T-helper 2 cell treated with Interferon-gamma antibody and Interleukin-4, amounts not matched to agents 100 ng/mL and 5 ng/mL, for 36 hours (primary cell): ENCODE measurements around the gene ACTN4. TPM values are rescaled to one million over a fixed set of nuclear protein-coding genes. Genes with fewer than 3 reads are reported as not detected.
"Not testable (repeated sequence)": the region's sequence is repeated elsewhere in the genome, so short reads cannot be mapped to it uniquely, and the experiment has no call there.

Source experiments
- intact Hi-C: fragments of 100-400 bp; cut with micrococcal nuclease; formaldehyde crosslinking; loops from one replicate; pipeline ENCODE4 v1.15.1; 2023
- total RNA-seq: library from RNA; stranded (reverse); gene quantifications from 2 replicates; pipeline ENCODE4 v1.2.3, GENCODE V29; 2022

The ACTN4 gene
- total RNA-seq, 1 donor from 2014 or later, result 425 TPM

GRCh38 chr19:38734426-38735256, 87.2 kb downstream of the ACTN4 start:
- intact Hi-C loops, result no loop called here

GRCh38 chr19:38735257-38735686, 87.8 kb downstream of the ACTN4 start:
- intact Hi-C loops, result no loop called here

GRCh38 chr19:38736036-38736412, 88.6 kb downstream of the ACTN4 start:
- intact Hi-C loops, result no loop called here

DNA sequence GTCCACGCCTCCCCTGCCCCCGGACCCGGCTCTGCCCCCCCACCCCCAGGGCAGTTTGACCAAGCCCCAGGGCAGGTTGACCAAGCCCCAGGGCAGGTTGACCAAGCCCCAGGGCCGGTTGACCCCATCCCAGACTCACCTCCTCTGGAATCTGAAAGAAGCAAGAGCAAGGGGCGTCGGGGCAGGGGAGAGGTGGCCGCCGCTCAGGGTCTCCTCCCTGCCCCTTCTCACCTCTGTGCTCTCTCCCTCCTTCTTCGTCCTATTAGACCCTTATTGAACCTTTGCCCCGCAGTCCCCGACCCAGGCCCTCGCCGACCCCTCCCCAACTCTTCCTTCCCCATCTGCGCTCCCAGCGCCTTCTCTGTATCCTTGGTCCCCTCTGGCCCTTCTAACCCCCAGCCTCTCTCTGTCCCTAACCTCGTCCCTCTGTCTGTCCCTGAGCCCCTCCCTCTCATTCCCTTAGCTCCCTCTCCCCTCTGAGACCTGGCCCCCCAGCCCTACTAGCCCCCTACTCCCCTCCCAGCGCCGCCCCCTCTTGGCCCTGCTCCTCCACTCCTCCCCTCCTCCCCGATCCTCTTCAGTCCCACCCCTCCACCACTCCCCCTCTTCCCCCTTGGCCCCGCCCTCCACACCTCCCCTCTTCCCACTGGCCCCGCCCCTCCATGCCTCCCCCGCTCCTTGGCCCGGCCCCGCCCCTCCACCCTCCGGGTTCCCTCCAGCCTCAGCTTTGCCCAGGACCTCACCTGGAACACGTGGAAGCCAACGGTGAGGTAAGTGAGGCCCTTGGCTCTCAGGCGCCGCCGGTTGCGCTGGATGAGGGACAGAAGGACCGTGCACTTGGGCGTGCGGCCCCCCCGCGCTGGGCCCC, 89.2 kb downstream of the ACTN4 start:
- intact Hi-C loops, result loop anchor here (1.0 kb wide), 1 partner anchor 95 kb away; the partner anchor contains the start of gene ECH1

GRCh38 chr19:38737281-38737865, 89.9 kb downstream of the ACTN4 start:
- intact Hi-C loops, result loop anchor here (1.0 kb wide), 1 partner anchor 94 kb away; the partner anchor contains the start of gene ECH1

DNA sequence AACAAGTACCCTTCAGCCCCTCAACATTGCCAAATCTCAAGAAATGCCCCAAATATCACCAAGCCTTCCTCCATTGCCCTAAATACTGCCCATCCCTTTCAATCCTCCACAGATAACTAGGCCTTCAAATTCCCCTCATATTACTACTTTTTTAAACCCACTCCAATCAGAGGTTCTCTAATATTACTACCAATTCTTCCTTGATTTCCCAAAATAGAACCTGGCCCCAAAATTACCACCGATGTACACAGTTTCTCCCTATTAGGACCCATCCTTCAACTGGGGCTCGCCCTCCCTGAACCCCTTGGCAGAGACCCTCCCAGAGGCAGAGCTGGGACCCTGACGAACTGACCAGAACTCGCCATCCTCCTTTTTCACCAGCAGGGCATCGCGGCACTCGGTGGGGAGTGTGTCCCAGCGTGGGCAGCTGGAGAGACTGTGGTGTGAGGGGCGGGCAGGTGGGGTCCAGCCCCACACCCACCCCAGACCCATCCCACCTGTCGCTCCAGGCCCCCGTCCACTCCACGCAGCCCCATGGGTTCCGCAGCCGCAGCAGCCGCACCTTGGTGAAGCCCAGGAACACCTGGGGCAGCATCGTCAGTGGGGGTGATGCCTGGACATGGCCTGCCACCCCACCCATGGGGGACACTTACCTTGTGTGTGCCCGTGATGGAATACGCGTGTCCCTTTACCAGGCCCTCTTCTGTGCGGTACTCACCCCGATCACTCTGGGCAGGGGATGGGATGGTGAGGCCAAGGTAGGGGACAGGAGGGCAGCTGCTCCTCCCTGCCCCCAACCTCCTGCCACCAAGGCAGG, 90.7 kb downstream of the ACTN4 start:
- intact Hi-C loops, result loop anchor here (1.0 kb wide), 1 partner anchor 93 kb away; the partner anchor contains the start of gene ECH1

- intact Hi-C loops, result no loop called here
Observed at GRCh38 chr19:38739440-38740256, 92.2 kb downstream of the ACTN4 start.

GRCh38 chr19:38740257-38740592, 92.8 kb downstream of the ACTN4 start:
- intact Hi-C loops, result no loop called here

DNA sequence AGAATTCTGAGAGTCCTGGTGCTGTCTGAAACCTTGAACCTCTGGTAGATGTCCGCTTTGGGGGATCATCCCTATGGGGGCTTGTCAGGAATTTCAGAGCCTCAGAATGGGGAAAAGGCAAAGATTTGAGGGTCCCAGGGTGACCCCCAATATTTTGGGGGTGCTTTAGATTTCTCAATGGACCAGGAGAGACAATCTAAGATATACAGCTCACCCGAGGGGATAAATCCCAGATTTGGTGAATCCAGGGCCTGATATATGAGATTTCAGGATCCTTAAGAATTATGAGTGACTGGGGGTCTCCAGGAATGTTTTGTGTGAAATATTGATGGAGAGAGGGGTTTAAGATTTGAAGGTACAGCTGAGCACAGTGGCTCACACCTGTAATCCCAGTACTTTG, 93.5 kb downstream of the ACTN4 start:
- intact Hi-C loops, result no loop called here

DNA sequence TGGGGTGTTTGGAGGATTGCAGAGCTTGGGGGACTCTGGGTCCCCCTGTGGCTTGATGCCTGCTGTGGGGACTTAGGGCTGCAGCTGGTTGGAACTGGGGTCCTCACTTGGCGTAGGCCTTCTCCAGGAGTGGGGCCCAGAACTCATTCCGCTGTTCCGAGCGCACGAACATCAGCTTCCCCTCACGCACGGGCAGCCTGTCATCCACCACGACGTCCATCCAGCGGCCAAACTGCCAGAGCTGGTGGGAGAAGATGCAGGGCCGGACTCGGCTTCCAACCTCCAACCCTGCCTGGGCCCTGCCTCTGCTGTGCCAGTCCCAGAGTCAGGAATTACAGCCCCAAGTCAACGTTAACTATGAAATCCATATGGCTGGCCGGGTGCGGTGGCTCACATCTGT, 94.2 kb downstream of the ACTN4 start:
- intact Hi-C loops, result no loop called here

- intact Hi-C loops, result no loop called here
Observed at GRCh38 chr19:38742296-38742695, 94.8 kb downstream of the ACTN4 start.

- intact Hi-C loops, result no loop called here
Observed at GRCh38 chr19:38742906-38743305, 95.5 kb downstream of the ACTN4 start.

DNA sequence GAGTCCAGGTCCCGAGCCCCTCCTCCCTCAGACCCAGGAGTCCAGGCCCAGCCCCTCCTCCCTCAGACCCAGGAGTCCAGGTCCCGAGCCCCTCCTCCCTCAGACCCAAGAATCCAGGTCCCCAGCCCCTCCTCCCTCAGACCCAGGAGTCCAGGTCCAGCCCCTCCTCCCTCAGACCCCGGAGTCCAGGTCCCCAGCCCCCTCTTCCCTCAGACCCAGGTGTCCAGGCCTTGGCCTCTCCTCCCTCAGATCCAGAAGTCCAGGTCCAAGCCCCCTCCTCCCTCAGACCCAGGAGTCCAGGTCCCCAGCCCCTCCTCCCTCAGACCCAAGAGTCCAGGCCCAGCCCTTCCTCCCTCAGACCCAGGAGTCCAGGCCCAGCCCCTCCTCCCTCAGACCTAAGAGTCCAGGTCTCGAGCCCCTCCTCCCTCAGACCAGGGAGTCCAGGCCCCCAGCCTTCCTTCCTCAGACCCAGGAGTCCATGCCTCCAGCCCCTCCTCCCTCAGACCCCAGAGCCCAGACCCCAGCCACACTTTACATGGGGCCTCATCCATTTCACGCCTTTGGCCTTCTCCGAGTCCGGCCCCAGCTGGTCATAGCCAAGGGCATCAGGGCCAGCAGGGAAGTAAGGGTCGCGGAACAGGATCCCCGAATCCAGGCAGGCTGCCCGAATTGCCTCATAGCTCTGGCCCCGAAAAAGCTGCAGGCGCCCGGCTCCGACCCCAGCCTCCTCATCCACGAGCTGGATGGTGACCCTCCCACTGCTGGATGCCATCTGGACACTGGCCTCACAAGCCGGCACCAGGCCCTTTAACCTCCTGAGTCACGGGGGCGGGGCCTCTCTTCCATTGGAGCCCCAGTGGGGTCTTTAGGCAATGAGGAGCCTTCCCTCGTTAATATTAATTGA, 96.2 kb downstream of the ACTN4 start:
- intact Hi-C loops, result no loop called here

GRCh38 chr19:38744298-38744681, 96.8 kb downstream of the ACTN4 start, which contains the start of gene CAPN12:
Gene CAPN12 (minus strand): TSS chr19:38744474. CDS start chr19:38744165, 309 bp downstream.
- intact Hi-C loops, result no loop called here

- intact Hi-C loops, result no loop called here
Observed at GRCh38 chr19:38744874-38745273, 97.4 kb downstream of the ACTN4 start.

DNA sequence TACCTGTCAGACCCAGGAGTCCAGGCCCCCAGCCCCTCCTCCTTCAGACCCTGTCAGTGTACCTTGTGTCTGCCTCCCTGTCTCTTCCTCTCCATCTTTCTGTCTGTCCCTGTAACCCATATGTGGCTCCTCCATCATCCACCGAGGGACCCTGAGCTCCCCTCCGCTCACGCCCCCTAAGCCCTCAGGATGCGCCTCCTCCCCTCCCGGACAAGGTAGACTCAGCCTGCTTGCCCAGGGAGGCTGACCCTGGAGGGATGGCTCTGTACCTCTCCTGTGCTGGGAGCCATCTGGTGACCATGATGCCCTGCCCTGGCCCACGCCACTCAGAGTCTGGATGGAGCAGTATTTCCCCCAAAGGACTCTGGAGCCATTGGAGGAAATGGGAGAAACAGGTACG, 97.9 kb downstream of the ACTN4 start:
- intact Hi-C loops, result no loop called here

DNA sequence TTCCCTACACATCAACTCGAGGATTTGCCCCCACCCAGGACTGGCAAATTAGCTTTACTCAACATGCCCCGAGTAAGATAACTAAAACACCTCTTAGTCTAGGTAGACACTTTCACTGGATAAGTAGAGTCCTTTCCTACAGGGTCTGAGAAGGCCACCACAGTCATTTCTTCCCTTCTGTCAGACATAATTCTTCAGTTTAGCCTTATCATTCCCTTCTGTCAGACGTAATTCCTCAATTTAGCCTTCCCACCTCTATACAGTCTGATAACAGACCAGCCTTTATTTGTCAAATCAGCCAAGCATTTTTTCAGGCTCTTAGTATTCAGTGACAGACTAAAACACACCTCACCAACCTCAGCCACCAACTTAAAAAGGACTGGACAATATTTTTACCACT, 106.3 kb downstream of the ACTN4 start:
- intact Hi-C loops, result not testable (repeated sequence)

DNA sequence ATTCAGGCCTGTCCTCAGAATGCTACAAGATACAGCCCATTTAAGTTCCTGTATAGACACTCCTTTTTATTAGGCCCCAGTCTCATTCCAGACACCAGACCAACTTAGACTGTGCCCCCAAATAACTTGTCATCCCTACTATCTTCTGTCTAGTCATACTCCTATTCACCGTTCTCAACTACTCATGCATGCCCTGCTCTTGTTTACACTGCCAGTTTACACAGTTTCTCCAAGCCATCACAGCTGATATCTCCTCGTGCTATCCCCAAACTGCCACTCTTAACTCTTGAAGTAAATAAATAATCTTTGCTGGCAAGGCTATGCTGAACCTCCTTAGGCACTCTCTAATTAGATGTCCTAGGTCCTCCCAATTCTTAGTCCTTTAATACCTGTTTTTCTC, 106.7 kb downstream of the ACTN4 start:
- intact Hi-C loops, result not testable (repeated sequence)

GRCh38 chr19:38759590-38760003, 112.1 kb downstream of the ACTN4 start:
- intact Hi-C loops, result no loop called here
